Measurements from ENCODE around the gene PTGS1. TPM values are rescaled to one million over a fixed set of nuclear protein-coding genes. Genes with fewer than 3 reads are reported as not detected.

Gene PTGS1
- polyA plus RNA-seq, 1 donor from 2014 or later = 0.17 TPM

- H3K4me3 ChIP-seq (ENCODE audit: low read length) = no peak overlapping the region
- H3F3A ChIP-seq (ENCODE audit: insufficient read depth, low read length, poor library complexity, severe bottlenecking) = no peaks in the 10 kb centered on the region
- TF ChIP-seq MXI1 (conservative IDR thresholded peaks at IDR 0.05; ENCODE audit: poor library complexity, severe bottlenecking) = no peak
- no peak for TF ChIP-seq CTCF (IDR thresholded peaks at IDR 0.05; ENCODE audit: poor library complexity, severe bottlenecking)
- no peak overlapping the region for H2AFZ ChIP-seq (ENCODE audit: low read depth, low read length)
- H3K9me2 ChIP-seq (ENCODE audit: insufficient read depth, low read length) = no peaks in the 10 kb centered on the region
- no peaks in the 10 kb centered on the region for H3K36me3 ChIP-seq (ENCODE audit: insufficient read depth, low read length)
- H3K79me2 ChIP-seq (replicated peaks; ENCODE audit: insufficient read depth, low read length) = no peaks in the 10 kb centered on the region
- no peak overlapping the region for H3K27ac ChIP-seq (ENCODE audit: low read length)
- H3K9me3 ChIP-seq (ENCODE audit: low read length) = no peaks in the 10 kb centered on the region
- no peaks in the 10 kb centered on the region for H4K20me1 ChIP-seq (ENCODE audit: insufficient read depth)
- H3K4me2 ChIP-seq (ENCODE audit: low read length) = no peak overlapping the region
- no peaks in the 10 kb centered on the region for H3K27me3 ChIP-seq (ENCODE audit: insufficient read depth, low read depth, low read length)
- H3K9ac ChIP-seq (ENCODE audit: low read length) = no peak overlapping the region
These were observed 33.8 kb upstream of the PTGS1 start for GRCh38 chr9:122336866-122337555.

- H3K4me2 ChIP-seq (ENCODE audit: low read length) = no peak overlapping the region
- no peak overlapping the region for H3K4me3 ChIP-seq (ENCODE audit: low read length)
- H3K9me3 ChIP-seq (ENCODE audit: low read length) = no peaks in the 10 kb centered on the region
- H3K9ac ChIP-seq (ENCODE audit: low read length) = no peak overlapping the region
- no peak for TF ChIP-seq MXI1 (conservative IDR thresholded peaks at IDR 0.05; ENCODE audit: poor library complexity, severe bottlenecking)
- TF ChIP-seq CTCF (IDR thresholded peaks at IDR 0.05; ENCODE audit: poor library complexity, severe bottlenecking) = no peak
- TF ChIP-seq POLR2AphosphoS5 (IDR thresholded peaks at IDR 0.05) = peak; percentile 55
- no peaks in the 10 kb centered on the region for H3K79me2 ChIP-seq (replicated peaks; ENCODE audit: insufficient read depth, low read length)
- H3K27me3 ChIP-seq (ENCODE audit: insufficient read depth, low read depth, low read length) = no peaks in the 10 kb centered on the region
- H2AFZ ChIP-seq (ENCODE audit: low read depth, low read length) = no peak overlapping the region
- H3K9me2 ChIP-seq (ENCODE audit: insufficient read depth, low read length) = no peaks in the 10 kb centered on the region
- no peaks in the 10 kb centered on the region for H3F3A ChIP-seq (ENCODE audit: insufficient read depth, low read length, poor library complexity, severe bottlenecking)
- no peaks in the 10 kb centered on the region for H4K20me1 ChIP-seq (ENCODE audit: insufficient read depth)
- no peaks in the 10 kb centered on the region for H3K36me3 ChIP-seq (ENCODE audit: insufficient read depth, low read length)
- no peak overlapping the region for H3K27ac ChIP-seq (ENCODE audit: low read length)
These were observed 33.3 kb upstream of the PTGS1 start for GRCh38 chr9:122337556-122337929.

GRCh38 chr9:122338536-122338935 lies 32.3 kb upstream of the PTGS1 start:
- no peak overlapping the region for H3K4me3 ChIP-seq (ENCODE audit: low read length)
- no peak overlapping the region for H3K9ac ChIP-seq (ENCODE audit: low read length)
- no peaks in the 10 kb centered on the region for H3K9me2 ChIP-seq (ENCODE audit: insufficient read depth, low read length)
- H3K36me3 ChIP-seq (ENCODE audit: insufficient read depth, low read length) = no peaks in the 10 kb centered on the region
- no peaks in the 10 kb centered on the region for H3K27me3 ChIP-seq (ENCODE audit: insufficient read depth, low read depth, low read length)
- no peak overlapping the region for H3K4me2 ChIP-seq (ENCODE audit: low read length)
- no peaks in the 10 kb centered on the region for H4K20me1 ChIP-seq (ENCODE audit: insufficient read depth)
- H3K79me2 ChIP-seq (replicated peaks; ENCODE audit: insufficient read depth, low read length) = no peaks in the 10 kb centered on the region
- no peaks in the 10 kb centered on the region for H3K9me3 ChIP-seq (ENCODE audit: low read length)
- no peak overlapping the region for H3K27ac ChIP-seq (ENCODE audit: low read length)
- H2AFZ ChIP-seq (ENCODE audit: low read depth, low read length) = no peak overlapping the region
- TF ChIP-seq EP300 (conservative IDR thresholded peaks at IDR 0.05; ENCODE audit: poor library complexity, severe bottlenecking) (no peak), REST (IDR thresholded peaks at IDR 0.05; ENCODE audit: borderline replicate concordance) (no peak), EZH2 (IDR thresholded peaks at IDR 0.05; ENCODE audit: borderline replicate concordance, insufficient read depth, low read length, poor library complexity, severe bottlenecking) (no peak), RAD21 (conservative IDR thresholded peaks at IDR 0.05) (no peak), TAF1 (IDR thresholded peaks at IDR 0.05; ENCODE audit: low read depth) (no peak), CTCF (IDR thresholded peaks at IDR 0.05; ENCODE audit: poor library complexity, severe bottlenecking) (no peak), SMC3 (conservative IDR thresholded peaks at IDR 0.05; ENCODE audit: poor library complexity) (no peak), POLR2AphosphoS5 (IDR thresholded peaks at IDR 0.05) (no peak)
- H3F3A ChIP-seq (ENCODE audit: insufficient read depth, low read length, poor library complexity, severe bottlenecking) = no peaks in the 10 kb centered on the region
